GM19395 (cell line): ENCODE measurements around the gene ENGASE.
"Not testable (repeated sequence)": the region's sequence is repeated elsewhere in the genome, so short reads cannot be mapped to it uniquely, and the experiment has no call there.

Experiments
- ATAC-seq: cut with Tn5 transposase; IDR thresholded peaks from one replicate; pipeline ENCODE4 v1.9.1; 2021; ENCODE audit warnings: mild to moderate bottlenecking, moderate library complexity; ENCODE audit not compliant: unreplicated experiment

Gene ENGASE

DNA sequence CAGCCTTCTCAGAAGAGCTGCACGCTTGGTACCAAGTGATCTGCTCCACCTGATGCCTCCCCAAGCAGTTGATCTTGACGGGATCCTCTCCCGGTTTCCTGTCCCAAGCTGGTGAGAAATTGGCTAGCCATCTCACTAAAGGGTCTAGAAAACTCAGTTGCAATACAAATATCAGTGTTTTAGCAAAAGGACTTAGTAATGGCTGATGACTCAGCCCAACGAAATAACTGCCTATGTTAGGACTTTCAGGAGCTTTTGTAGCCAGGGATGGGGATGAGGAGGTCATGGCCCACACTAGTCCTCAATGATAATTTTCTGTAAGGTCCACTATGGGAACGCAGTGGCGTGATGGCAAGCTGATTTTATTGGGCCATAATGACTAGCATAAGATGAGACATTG is 23.3 kb upstream of the ENGASE start:
- ATAC-seq, result no peak

GRCh38 chr17:79052131-79052530 is 22.5 kb upstream of the ENGASE start:
- ATAC-seq, result no peak

DNA sequence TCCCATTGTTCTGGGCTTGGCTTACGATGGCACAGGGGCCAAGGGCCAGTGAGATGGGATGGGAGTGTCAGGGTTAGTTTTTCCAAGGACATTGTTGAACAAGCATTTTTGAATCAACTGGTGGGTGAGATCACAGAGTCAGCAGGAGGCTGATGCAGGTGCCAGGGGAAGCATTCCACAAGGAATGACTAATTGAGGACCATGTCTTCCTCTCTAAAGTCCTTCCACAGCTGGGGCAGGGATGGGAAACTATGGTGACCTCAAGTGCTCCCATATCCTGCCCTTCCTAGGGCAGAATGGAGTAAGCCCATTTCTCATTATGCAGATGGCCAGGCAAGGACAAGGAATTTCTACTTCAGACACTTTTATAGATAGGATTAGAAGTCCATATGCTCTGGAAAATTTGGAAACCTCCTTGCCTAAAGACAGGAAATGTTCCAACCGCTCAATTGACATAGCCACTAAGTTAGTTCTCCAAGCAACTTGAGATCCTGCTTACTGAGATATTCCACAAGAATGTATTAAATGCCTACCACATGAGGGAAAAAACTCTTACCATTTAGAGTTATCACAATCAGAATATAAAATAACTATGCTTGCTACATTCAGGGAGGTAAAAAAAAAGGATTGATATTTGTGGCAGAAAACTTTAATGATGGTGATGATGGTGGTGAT is 21.2 kb upstream of the ENGASE start:
- ATAC-seq, result no peak

DNA sequence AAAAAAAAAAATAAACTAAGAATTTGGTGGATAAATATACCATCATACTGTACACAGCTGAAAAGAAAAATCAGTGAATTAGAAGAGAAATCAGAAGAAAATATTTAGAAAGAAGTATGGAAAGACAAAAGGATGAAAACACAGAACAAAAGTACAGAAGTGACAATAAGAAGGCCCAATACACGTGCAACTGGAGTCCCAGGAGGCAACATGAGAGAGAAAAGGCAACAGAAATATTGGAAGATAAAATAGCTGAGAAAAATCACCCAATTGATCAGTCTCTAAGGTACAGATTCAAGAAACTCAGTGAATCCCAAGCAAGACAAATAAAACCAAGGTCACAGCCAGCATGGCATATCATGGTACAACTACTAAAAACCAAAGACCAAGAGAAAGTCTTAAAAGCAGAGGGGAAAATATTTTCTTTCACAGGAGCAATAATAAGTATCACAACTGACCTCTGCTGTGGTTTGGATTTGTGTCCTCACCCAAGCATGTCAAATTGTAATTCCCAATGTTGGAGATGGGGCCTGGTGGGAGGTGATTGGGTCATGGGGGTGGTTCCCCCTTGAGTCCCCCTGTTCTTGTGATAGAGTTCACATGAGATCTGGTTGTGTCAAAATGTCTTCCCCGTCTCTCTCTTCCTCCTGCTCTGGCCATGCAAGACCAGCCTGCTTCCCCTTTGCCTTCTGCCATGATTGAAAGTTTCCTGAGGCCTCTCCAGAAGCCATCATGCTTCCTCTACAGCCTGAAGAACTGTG is 20.2 kb upstream of the ENGASE start:
- no peak for ATAC-seq

GRCh38 chr17:79055197-79055596 is 19.4 kb upstream of the ENGASE start:
- ATAC-seq, result no peak

DNA sequence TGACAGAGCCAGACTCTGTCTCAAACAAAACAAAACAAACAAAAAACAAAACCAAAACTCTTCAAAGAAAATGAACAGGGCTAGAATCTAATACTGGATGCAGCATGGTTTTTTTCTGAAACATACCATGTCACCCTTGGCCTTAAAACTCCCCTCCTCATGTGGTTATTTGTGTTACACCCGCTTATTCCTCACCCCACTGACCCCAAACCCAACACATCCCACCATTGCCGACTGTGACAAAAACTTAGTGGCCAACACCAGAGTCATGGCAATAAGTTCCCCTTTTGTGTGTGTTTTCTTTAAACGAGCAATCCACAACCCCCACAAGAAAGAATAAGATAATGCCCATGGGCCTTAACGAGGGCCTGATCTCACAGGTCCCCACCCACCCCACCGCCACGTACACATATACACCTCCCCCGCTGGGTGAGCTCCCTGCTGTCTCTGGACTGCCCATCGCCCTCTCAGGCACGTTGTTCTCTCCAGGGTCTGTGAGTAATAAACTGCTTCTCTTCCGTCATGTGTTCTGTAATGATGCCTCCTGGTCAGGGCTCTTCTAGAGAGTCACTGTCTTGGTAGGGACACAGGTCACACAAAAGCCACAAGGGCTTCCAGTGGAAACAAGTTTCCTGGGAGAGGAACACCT is 16.8 kb upstream of the ENGASE start:
- ATAC-seq, result no peak

GRCh38 chr17:79062691-79063090 is 11.9 kb upstream of the ENGASE start:
- ATAC-seq, result no peak

- no peak for ATAC-seq
Measured at GRCh38 chr17:79064026-79064425, 10.6 kb upstream of the ENGASE start.

GRCh38 chr17:79065105-79065670 is 9.4 kb upstream of the ENGASE start:
- ATAC-seq, result no peak

GRCh38 chr17:79066963-79067362 is 7.7 kb upstream of the ENGASE start:
- ATAC-seq, result no peak

- no peak for ATAC-seq
Measured at GRCh38 chr17:79070266-79070880, 4.3 kb upstream of the ENGASE start.

DNA sequence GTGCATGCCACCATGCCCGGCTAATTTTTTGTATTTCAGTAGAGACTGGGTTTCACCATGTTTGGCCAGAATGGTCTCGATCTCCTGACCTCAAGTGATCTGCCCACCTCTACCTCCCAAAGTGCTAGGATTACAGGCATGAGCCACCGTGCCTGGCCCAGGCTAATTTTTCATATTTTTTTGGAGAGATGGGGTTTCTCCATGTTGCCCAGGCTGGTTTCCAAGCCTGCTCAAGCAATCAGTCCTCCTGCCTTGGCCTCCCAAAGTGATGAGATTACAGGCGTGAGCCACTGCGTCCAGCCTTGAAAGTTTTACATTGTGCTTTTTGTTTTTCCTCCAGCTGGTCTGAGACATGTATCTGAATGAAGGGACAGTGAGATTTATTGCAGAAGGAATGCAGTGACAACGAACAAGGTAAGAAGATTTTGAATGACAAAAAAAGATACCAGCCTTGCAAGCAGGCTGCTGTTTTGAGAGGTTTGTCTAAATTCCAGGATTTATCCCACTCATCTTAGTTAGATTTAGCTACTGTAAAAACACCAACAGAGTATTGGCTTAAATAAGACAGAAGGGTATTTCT is 3.4 kb upstream of the ENGASE start:
- ATAC-seq, result no peak

DNA sequence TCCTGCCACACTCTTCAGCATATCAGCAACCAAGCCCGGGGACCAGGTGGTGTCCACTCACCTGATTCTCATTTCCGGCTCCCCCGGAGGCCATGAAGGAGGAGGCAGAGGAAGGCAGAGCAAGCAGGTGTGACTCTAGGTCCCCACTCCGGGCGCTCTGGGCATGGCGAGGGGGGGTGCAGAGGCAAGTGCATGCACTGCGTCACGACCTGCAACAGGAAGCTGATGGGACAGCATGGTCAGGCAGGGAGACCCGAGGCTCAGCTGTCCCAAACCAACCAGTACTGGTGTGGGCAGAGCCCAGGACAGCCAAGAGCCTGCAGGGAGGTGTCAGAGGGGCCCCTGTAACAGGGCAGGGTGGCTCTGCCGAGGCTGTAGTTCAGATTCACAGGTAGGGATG is 2.1 kb upstream of the ENGASE start:
- ATAC-seq, result no peak

GRCh38 chr17:79073016-79073705 is 1.5 kb upstream of the ENGASE start:
- no peak for ATAC-seq

DNA sequence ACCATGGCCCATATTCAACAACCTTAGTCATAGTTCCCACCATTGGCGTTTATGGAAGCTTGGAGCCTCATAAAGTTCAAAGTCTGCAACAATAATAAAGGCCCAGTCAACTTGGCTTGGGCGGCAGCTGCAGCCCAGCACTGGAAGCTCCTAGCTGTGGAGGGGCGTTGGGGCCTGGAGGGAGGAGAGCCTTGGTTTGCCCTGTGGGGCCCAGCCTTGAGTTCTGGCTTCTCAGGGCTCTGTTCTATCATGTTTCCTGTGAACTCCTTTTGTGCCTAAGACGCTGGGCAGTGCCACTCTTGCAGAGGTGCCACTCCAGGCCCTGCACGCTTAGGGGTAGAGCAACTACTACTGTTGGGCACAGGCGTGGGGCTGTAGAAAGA is 927 bp upstream of the ENGASE start:
- ATAC-seq, result no peak

DNA sequence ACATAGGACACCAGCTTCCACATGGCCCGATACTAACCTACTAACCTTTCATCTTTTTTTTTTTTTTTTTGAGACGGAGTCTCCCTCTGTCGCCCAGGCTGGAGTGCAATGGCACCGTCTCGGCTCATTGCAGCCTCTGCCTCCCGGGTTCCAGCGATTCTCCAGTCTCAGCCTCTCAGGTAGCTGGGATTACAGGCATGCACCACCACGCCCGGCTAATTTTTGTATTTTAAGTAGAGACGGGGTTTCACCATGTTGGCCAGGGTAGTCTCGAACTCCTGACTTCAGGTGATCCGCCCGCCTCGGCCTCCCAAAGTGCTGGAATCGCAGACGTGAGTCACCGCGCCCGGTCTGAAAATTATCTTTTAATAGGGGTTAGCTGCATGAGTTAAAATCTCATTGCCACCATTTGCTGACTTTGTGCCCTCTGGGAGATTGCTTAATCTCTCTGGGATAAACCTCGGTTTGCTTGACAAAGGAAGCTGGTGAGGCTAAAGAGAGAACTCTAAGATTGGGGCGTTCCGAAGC is 439 bp upstream of the ENGASE start:
- not testable (repeated sequence) for ATAC-seq

- ATAC-seq, result no peak
Measured at GRCh38 chr17:79075446-79075750, 774 bp downstream of the ENGASE start.

- ATAC-seq, result no peak
Measured at GRCh38 chr17:79075861-79076406, 1.3 kb downstream of the ENGASE start.

GRCh38 chr17:79077587-79077986 is 3.0 kb downstream of the ENGASE start:
- ATAC-seq, result no peak
